ENCODE data around the gene TUBA1A. TPM values are rescaled to one million over a fixed set of nuclear protein-coding genes. Genes with fewer than 3 reads are reported as not detected.

The TUBA1A gene
- total RNA-seq, 1 experiment from 2014 or later: 24.1 TPM

GRCh38 chr12:49137476-49137875, 51.4 kb downstream of the TUBA1A start:
- ATAC-seq (no peak), DNase-seq (ENCODE audit: low read depth, low spot score) (no peak)
- Histone ChIP-seq H3K36me3 (ENCODE audit: control insufficient read depth in 1 of 2, insufficient read depth in 2 of 2, low read length in 2 of 2) (no peaks in the 10 kb centered on the region), H3K27me3 (ENCODE audit: insufficient read depth, low read length) (no peaks in the 10 kb centered on the region), H3K4me2 (ENCODE audit: low read length) (no peak overlapping the region), H3K9me2 (ENCODE audit: insufficient read depth) (no peaks in the 10 kb centered on the region), H3K9me3 (ENCODE audit: control insufficient read depth in 1 of 2, insufficient read depth in 1 of 2, low read depth in 1 of 2, low read length in 2 of 2) (no peaks in the 10 kb centered on the region), H4K20me1 (ENCODE audit: insufficient read depth) (no peaks in the 10 kb centered on the region), H2AFZ (ENCODE audit: low read depth, low read length, poor library complexity, severe bottlenecking) (no peak overlapping the region), H3K4me3 (replicated peaks in 1 of 2; ENCODE audit: low read depth in 1 of 2, low read length in 2 of 2) (no peak overlapping the region), H3K9ac (ENCODE audit: low read length) (no peak overlapping the region), H3K27ac (ENCODE audit: low read depth, low read length) (no peak overlapping the region), H3K4me1 (ENCODE audit: control insufficient read depth in 1 of 2, insufficient read depth in 2 of 2, low read length in 2 of 2) (peaks cover 7 to 13% of the 10 kb centered on the region in 2 experiments; a peak in 3 of 4 replicates), H3K79me2 (ENCODE audit: insufficient read depth, low read length) (peaks cover 15% of the 10 kb centered on the region; the same call in 1 of the 2 replicates)
- POLR2A ChIA-PET: no interaction called here
- no TSS peak for BruUV-seq (replicated peaks)
- CTCF ChIA-PET: no interaction called here
- TF ChIP-seq SP1 (IDR thresholded peaks at IDR 0.05; ENCODE audit: low read depth) (no peak), POLR2A (IDR thresholded peaks at IDR 0.05; ENCODE audit: borderline replicate concordance, extremely low read depth, insufficient read depth, insufficient read length) (no peak), ZBTB33 (IDR thresholded peaks at IDR 0.05; ENCODE audit: extremely low read depth, insufficient replicate concordance, low read length) (no peak), ELF1 (IDR thresholded peaks at IDR 0.05; ENCODE audit: borderline replicate concordance, low read depth) (no peak), YY1 (IDR thresholded peaks at IDR 0.05; ENCODE audit: extremely low read depth, insufficient replicate concordance, low read depth, low read length) (no peak), RAD21 (IDR thresholded peaks at IDR 0.05; ENCODE audit: low read depth) (no peak), CTCF (IDR thresholded peaks at IDR 0.05 in 2 of 3, conservative IDR thresholded peaks at IDR 0.05 in 1 of 3; ENCODE audit: borderline replicate concordance in 1 of 3, insufficient read depth in 1 of 3, low read depth in 2 of 3, low read length in 2 of 3) (no peak), EZH2 (IDR thresholded peaks at IDR 0.05) (no peak), TCF7L2 (IDR thresholded peaks at IDR 0.05; ENCODE audit: borderline replicate concordance, extremely low read depth, insufficient read depth, insufficient read length) (no peak), EGR1 (IDR thresholded peaks at IDR 0.05; ENCODE audit: low read depth) (no peak), REST (IDR thresholded peaks at IDR 0.05; ENCODE audit: low read depth) (no peak), MAX (IDR thresholded peaks at IDR 0.05) (no peak), ZNF274 (IDR thresholded peaks at IDR 0.05; ENCODE audit: low read depth, low read length) (no peak), SRF (IDR thresholded peaks at IDR 0.05; ENCODE audit: low read depth) (no peak), CEBPB (IDR thresholded peaks at IDR 0.05; ENCODE audit: low read depth) (no peak), FOSL1 (IDR thresholded peaks at IDR 0.05; ENCODE audit: low read depth) (no peak), JUND (IDR thresholded peaks at IDR 0.05) (no peak), SIN3A (IDR thresholded peaks at IDR 0.05; ENCODE audit: low read depth) (no peak), POLR2AphosphoS5 (IDR thresholded peaks at IDR 0.05; ENCODE audit: low read depth, low read length) (no peak), ATF3 (IDR thresholded peaks at IDR 0.05) (no peak)
- RAD21 ChIA-PET (ENCODE audit: low non-redundant PET in 1 of 2, low total read pairs in 2 of 2, uncharacterized antibody in 2 of 2, unreplicated experiment in 2 of 2): no interaction called here
- intact Hi-C loops (cut with micrococcal nuclease): loop anchor here (10.0 kb wide), 1 partner anchor 97 kb away; no protein-coding TSS in a partner anchor

All from HCT116 (cell line).